Measurements from ENCODE around the gene RAD51D.
A peak's percentile ranks its signal among the peaks of the same experiment; 100 is the strongest.
"Not testable (repeated sequence)": the region's sequence is repeated elsewhere in the genome, so short reads cannot be mapped to it uniquely, and the experiment has no call there.

Gene RAD51D

DNA sequence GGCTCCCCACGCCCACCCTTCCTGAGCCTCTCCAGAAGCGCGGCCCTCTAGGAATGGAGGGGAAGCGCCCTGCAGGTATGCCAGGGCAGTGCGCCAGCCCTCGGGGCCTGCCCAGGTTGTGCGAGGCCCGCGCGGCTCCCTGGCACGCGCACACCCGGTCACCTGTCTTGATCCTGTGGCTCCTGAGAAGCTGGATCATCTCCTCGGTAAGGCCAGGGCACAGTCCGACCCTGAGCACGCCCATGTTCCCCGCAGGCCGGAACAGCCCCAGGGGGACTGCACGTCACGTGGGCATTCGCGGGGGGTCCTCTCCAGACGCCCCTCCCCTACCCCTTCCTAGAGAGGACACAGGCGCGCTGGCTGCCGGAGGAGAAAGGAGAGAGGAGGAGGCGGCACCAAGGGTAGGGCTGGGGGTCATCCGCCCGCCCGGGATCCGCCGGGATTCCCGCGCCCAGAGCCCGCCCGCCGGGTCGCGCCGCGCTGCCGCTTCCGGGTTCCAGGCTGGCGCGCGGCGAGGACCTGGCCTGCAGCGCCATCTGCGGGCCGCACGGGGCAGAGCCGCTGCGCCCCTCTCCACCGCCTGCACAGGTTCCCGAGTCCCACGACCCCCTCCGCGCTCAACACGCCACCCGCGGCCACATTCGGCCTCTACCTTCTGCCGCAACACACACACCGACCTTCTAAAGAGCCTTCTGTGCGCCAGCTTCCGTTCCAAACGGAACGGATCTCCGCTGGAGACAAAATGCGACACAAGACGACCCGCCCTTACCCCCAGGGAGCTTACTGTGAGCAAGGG is at the start of gene RAD51D:
RAD51D (minus strand) TSS at position 491 of the 796 bp plus-strand sequence; CDS start at position 244, 247 bp downstream.
- DNase-seq (ENCODE audit: low read depth in 2 of 2): peak; percentile 68 to 75

DNA sequence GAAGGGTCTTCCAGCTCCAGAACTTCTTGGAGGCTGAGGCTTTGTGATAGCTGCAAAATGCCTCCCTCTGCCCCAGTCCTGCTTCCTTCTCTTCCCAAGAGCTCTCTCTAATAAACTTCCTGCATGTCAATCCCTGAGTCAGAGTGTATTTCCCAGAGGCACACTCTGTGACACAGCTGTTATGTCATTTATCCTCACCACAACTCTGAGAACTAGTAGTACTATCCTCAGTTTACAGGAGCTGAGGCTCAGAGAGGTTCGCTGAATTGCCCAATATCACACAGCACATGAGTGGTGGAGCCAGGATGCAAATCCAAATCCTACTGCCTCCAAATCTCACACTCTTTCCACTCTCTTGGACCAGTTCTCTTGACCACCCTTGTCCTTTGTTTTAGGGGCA is 48.0 kb upstream of the RAD51D start:
- no peak for DNase-seq (ENCODE audit: low read depth in 2 of 2)

DNA sequence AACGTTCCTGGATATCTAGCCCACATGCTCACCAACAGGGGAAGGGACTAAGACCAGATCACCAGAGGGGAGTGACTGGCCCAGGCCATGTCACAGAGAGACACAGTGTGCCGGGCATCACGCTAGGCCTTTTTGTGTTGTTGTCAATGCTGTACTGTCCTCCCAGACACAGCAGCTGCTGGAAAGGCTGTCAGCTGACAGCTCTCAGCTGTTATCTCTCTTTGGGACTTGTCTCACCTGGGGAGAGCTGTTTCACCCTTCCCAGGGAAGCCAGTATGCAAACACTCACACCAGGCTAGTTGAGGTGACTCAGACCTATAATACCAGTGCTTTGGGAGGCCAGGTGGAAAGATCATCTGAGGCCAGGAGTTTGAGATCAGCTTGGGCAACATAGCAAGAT is 47.4 kb upstream of the RAD51D start:
- no peak for DNase-seq (ENCODE audit: low read depth in 2 of 2)

DNA sequence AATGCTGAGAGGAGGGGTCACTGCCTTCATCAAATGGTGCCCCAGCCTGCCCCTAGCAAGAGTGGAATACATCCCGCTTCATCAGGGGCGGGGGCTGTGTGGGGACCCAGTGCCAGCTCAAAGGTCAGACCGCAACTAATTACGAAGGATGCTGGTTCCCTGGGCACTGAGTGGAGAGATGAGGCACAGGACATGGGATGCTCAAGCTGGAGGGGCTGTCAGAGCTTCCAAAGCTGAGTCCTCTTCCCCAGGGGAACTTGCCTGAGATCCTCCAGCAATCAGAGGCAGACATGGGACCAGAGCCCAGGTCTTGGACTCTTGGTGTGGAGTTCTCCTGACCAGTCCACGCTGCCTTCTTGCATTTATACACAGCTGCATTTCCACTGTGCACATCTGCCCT is 46.9 kb upstream of the RAD51D start:
- no peak for DNase-seq (ENCODE audit: low read depth in 2 of 2)

DNA sequence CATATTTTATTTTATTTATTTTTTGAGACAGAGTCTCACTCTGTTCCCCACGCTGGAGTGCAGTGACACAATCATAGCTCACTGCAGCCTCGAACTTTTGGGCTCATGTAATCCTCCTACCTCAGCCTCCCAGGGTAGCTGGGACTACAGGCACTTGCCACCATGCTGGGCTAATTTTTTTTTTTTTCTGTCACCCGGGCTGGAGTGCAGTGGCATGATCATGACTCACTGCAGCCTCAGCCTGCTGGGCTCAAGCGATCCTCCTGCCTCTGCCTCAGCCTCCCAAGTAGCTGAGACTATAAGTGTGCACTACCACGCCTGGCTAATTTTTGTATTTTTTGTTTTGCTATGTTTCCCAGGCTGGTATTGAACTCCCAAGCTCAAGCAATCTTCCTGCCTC is 45.1 kb upstream of the RAD51D start:
- DNase-seq (ENCODE audit: low read depth in 2 of 2): no peak

DNA sequence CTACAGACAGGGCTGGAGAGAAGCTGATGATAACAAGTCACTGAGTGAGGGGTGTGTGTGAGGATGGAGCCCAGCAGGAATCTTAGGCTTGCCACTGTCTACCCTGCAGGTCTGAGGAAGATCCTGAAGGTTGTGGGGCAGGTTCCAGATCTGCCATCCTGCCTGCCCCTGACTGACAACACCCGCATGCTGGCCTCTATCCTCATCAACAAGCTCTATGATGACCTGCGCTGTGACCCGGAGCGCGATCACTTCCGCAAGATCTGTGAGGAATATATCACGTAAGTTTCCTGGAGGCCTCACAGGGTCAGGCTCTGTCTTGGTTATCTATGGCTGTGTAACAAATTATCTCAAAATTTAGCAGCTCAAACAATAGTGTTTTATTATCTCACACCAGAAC is 44.2 kb upstream of the RAD51D start:
- DNase-seq (ENCODE audit: low read depth in 2 of 2): no peak

DNA sequence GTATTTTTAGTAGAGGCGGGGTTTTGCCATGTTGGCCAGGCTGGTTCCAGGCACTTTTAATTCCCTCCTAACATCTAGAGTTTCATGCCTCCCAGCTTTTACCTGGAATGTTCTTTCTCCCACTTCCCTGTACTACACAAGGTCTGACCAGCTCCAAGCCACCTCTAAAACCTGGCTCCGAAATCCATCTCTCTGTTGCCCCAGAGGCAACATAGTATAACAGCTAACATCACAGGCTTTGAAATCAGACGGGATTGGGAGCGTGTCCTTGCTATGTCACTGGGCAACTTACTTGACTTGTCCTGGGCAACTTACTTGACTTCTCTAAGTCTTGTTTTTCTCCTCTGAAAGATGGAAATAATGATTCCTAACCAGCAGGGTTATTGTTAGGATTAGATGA is 43.1 kb upstream of the RAD51D start:
- DNase-seq (ENCODE audit: low read depth in 2 of 2): no peak

DNA sequence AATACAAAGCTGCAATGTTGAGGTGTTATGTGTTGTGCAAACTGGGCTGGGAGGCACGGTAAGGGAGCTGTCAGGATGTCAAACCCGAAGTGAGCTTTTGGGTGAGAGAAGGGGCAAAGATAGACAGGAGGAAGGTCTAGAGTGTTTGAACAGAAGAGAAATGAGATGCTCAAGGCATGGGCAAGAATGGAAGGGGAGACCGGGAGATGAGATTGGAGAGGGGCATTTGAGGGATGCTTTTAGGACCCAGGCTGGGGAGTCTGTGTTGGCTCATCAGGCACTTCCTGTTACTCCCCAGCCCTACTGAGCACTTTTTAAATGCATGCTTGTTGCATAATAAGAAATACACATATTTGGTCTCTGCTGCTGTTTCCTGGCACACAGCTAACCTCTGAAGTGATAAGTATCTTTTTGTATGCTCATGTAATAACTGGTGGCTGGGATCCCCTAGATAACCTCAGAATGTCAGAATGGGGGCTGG is 41.7 kb upstream of the RAD51D start:
- DNase-seq (ENCODE audit: low read depth in 2 of 2): no peak

DNA sequence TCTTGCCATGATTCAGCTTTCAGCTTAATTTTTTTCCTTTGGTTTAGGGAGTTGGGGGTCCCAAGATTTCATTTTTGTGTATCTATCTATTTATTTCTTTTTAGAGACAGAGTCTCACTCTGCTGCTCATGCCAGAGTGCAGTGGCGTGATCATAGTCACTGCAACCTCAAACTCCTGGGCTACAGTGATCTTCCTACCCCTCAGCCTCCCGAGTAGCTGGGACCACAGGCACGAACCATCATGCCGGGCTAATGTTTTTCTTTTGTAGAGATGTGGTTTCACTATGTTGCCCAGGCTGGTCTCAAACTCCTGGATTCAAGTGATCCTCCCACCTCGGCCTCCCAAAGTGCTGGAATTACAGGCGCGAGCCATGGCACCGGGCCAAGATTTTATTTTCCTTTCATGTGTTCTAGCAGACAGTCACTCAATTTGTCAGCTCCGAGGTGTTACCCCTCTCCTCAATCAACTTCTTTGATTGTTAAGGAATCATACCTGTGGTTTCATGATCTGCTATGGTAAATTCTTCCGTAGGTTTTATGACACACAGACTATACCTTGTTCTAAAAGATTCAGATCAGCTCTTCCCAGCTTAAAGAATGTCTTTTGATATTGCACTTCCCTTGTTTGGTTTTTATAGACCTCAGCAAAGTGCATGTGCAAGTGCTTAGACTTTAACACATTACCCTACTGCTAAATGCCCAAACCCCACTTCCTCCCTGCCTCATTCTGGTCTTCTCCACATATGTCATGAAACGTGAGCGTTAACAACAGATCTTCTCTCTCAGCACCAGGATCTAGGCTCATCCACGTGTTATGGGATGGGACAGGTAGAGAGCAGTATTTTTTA is 40.9 kb upstream of the RAD51D start:
- no peak for DNase-seq (ENCODE audit: low read depth in 2 of 2)

DNA sequence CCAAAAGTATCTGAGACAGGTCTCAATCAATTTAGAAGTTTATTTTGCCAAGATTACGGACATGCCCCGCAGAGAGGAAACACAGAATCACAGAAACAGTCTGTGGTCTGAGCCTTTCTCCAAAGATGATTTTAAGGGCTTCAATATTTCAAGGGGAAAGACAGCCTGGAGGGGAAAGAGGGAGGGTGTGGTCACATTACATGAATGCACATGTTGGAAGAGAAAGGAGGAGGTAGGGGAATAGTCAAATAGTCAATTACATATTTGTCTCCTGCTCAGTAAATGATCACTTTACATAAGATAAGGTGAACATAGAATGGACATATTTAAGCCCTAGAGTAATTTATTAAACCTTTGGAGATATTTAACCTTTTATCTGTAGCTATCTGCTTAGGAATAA is 40.3 kb upstream of the RAD51D start:
- no peak for DNase-seq (ENCODE audit: low read depth in 2 of 2)

DNA sequence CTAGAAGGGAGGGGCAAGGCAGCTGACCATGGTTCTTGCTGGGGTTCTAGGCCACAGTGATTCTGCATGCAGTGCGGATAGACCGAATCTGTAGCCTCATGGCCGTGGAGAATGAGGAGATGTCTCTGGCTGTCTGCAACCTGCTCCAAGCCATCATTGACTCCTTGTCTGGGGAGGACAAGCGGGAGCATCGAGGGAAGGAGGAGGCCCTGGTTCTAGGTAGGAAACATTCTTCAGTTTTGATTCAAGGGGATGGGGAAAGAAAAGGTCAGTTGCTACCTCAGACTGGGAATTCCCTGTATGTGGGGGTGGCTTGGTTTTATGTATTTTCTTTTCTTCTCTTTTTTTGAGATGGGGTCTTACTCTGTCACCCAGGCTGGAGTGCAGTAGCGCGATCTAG is 35.6 kb upstream of the RAD51D start:
- no peak for DNase-seq (ENCODE audit: low read depth in 2 of 2)

DNA sequence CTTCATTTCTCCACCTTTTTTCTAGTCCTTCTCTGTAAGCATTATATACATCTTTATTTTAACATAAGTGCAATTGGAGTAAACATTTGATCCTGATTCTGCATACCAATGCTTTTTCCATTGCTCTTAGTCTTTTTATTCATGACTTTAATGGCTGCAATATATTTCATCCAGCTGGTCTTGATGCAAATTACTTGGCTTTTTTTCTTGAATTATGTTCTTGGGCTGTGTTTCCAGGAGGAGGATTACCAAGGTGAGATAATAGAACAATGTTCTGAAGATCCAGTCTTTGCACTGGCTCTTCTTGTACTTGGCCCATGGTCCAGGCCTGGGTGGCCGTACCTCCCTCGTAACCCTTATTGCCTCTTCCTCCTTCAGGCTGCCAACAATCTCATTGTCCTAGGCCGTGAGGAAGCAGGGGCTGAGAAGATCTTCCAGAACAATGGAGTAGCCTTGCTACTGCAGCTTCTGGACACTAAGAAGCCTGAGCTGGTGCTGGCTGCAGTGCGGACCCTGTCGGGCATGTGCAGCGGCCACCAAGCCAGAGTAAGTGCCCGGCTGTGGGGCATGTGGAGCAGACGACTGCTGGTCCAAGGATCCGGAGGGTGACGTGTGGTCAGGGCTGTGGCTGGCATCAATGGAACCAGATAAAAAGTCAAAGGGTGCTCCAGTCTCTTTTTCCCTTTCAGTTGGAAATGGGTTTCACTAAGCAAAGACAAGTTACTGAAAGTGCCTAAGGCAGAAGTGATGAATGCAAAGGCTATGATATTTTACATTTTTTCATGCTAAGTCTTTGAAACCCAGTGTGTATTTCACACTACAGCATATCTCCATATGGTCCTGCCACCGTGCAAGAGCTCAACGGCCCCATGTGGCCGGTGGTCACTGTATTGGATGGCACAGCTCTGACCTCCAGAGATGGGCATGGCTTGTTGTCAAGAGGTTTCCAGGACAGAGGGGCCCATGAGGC is 34.8 kb upstream of the RAD51D start:
- DNase-seq (ENCODE audit: low read depth in 2 of 2): no peak

DNA sequence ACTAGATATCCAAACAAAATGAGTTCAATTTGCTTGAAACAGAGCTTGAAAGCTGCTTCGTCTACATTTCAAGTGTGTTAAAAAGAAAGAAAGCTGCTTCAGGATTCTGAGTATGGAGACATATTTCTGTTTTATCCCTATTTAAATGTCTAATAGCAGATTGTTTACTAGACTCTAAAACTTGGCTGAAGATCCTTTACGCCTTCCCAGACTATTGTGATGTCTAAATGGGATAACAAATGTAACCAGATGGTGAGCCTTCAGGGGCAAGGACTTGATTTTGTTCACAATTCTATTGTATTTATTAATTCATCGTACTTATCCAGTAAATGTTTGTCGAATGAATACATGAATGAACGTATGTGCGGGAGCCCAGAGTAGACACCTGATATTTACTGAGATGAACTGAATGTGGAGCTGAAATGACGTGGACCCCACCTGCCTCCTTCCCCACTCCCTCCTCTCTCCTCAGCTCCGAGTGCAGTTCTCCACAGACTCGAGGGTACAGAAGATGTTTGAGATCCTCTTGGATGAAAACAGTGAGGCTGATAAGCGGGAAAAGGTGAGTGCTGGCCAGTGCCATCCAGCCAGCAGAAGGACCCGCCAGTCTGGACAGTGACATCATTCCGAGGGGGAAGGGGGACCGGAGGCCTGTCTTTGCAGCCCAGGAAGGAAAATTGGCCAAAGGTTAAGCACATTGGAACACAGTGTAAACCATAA is 32.9 kb upstream of the RAD51D start:
- no peak for DNase-seq (ENCODE audit: low read depth in 2 of 2)

DNA sequence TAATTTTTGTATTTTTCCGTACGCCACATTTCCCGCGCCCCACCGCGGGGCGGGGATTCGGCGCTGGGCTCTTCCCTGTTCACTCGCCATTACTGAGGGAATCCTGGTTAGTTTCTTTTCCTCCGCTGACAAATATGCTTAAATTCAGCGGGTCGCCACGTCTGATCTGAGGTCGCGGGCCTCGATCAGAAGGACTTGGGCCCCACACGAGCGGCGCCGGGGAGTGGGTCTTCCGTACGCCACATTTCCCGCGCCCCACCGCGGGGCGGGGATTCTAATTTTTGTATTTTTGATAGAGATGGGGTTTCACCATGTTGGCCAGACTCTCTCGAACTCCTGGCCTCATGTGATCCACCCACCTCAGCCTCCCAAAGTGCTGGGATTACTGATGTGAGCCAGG is 31.4 kb upstream of the RAD51D start:
- not testable (repeated sequence) for DNase-seq (ENCODE audit: low read depth in 2 of 2)

DNA sequence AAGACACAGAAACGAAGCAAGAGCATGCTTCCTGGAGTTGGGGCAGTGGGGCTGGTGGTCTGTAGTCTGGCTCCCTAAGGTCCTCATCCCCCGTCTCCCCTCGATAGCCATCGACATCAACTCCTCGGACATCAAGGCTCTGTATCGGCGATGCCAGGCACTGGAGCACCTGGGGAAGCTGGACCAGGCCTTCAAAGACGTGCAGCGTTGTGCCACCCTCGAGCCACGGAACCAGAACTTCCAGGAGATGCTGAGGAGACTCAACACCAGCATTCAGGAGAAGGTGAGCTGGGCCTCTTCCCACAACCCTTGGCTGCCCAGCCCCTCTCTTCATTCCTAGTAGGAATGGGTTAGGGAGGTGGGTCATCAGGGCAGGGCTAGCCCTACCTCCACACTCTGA is 30.3 kb upstream of the RAD51D start:
- DNase-seq (ENCODE audit: low read depth in 2 of 2): no peak

DNA sequence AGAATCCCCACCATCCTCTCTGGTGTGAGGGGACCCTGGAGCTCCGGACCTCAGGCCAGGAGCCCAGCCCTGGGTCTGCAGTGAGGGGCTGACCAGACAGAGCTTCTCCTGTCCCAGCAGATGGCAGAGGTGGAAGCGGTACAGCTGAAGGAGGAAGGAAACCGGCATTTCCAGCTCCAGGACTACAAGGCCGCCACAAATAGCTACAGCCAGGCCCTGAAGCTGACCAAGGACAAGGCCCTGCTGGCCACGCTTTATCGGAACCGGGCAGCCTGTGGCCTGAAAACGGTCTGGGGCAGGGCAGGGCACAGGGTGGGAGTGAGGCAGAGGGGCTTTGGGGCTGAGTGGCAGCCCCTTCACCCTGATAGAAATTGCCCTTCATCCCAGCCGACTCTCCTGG is 28.5 kb upstream of the RAD51D start:
- no peak for DNase-seq (ENCODE audit: low read depth in 2 of 2)

DNA sequence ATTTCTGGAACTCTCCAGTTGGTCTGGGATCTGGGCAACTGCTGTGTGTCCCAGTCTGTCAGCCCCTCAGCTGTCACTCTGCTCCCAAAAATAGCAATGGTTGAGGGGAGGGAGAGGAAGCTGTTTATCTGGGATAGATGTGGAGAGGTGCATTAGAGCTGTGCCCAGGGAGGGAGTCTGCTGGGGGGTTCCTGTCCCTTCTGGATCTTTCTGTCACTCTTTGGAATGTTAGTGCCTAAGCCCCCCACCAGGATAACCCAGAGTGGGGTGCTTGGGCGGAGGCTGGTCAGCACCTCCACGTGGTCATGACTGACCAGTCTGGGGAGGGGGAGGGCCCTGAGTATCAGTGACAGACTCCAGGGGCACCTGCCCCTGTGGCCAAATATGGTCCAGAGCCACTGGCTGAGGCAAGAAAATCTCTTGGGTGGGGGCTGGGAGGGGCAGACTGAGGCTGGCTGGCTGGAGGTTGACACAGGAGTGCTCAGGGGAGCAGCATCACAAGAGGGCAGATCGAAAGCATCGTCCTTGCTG is 27.8 kb upstream of the RAD51D start, which contains the start of gene UNC45B:
UNC45B (plus strand) TSS at position 443 of the 531 bp plus-strand sequence. CDS start 447 bp downstream, outside the sequence.
- DNase-seq (ENCODE audit: low read depth in 2 of 2): no peak

DNA sequence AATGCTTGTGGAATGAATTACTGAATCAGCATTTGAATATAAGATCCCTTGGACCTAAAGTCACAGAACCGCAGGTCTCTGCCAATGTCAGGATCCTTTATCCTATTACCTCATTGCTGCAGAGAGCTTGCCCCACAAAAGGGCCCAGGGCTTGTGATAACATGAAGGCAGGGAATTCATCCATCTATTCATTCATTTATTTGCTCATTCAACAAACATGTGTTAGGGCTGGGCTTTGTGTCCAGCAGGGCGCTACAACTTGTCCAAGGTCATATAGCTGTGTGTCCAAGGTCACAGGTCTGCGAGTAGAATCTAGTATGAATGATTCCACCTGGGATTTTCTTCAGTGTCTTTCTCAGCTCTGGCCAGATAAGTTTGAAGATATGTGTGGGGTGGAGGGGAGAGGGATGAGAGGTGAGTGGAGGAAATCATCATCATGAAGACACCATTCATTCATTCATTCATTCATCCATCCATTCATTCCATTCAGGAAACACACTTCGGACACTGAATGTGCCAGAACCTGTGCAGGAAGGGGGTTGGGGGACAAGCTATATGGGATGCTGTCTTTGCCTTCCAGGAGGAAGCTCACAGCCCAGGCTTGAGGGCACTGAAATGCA is 26.7 kb upstream of the RAD51D start:
- no peak for DNase-seq (ENCODE audit: low read depth in 2 of 2)

DNA sequence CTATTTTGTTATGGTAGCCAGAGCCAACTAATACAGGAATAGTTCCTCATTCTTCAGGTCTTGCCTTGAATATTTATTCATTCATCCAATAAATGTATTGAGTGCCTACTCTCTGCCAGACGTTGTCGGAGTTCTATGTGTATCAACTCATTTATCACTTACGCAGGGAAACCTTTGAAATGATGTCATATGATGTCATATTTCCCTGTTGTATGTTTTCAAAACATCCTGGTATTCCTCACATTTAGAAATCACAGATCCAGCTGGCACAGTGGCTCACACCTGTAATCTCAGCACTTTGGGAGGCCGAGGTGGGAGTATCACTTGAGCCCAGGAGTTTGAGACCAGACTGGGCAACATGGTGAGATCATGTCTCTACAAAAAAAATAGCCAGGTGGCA is 25.2 kb upstream of the RAD51D start:
- no peak for DNase-seq (ENCODE audit: low read depth in 2 of 2)

DNA sequence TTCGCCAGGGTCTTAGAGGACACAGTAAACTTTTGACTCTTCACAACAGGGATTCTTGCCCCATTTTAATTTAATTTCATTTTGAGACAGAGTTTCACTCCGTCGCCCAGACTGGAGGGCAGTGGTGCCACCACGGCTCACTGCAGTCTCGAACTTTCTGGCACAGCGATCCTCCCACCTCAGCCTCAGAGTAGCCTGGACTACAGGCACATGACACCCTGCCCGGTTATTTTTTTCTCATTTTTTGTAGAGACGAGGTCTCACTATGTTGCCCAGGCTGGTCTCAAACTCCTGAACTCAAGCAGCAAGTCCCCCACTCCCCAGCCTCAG is 22.8 kb upstream of the RAD51D start:
- no peak for DNase-seq (ENCODE audit: low read depth in 2 of 2)
